CD4-positive, CD25-positive, alpha-beta regulatory T cell (primary cell): ENCODE data around the gene NOTUM. TPM values are rescaled to one million over a fixed set of nuclear protein-coding genes. Genes with fewer than 3 reads are reported as not detected.
A peak's percentile ranks its signal among the peaks of the same experiment; 100 is the strongest.

ENCODE experiments used
- ATAC-seq, 2 donors: fragments of 150-1000 bp; cut with Tn5 transposase; one replicate each; pipeline ENCODE4 v1.10.0; 2021; ENCODE audit warnings: low read depth in 2 of 2, moderate number of reproducible peaks in 2 of 2, moderate library complexity in 1 of 2
- DNase-seq, 3 donors: peaks; one replicate each; pipeline versions ENCODE4 v3.0.0 to v3.0.0-alpha.2; 2012 to 2022; ENCODE audit warnings: mixed read lengths in 1 of 3
- H3K27ac ChIP-seq: one replicate; pipeline ENCODE4 v1.7.0; 2013; ENCODE audit warnings: mild to moderate bottlenecking, low read length; ENCODE audit not compliant: insufficient read depth, poor library complexity, severe bottlenecking
- H3K27me3 ChIP-seq: one replicate; pipeline ENCODE4 v1.7.0; 2013; ENCODE audit warnings: low read length; ENCODE audit not compliant: control insufficient read depth, insufficient read depth
- H3K36me3 ChIP-seq: one replicate; pipeline ENCODE4 v1.7.0; 2013; ENCODE audit warnings: mild to moderate bottlenecking, low read length, moderate library complexity; ENCODE audit not compliant: control insufficient read depth, insufficient read depth
- H3K4me1 ChIP-seq: 2 replicates; pipeline ENCODE4 v1.7.0; 2013; ENCODE audit warnings: mild to moderate bottlenecking, low read length; ENCODE audit not compliant: insufficient read depth, control insufficient read depth, poor library complexity, severe bottlenecking
- H3K4me3 ChIP-seq: one replicate; pipeline ENCODE4 v1.7.0; 2013; ENCODE audit warnings: low read depth, mild to moderate bottlenecking, low read length, moderate library complexity
- H3K9me3 ChIP-seq, 2 experiments: 1 replicate in 1 of 2; 2 replicates in 1 of 2; pipeline ENCODE4 v1.7.0; 2013; ENCODE audit warnings: low read length in 2 of 2, mild to moderate bottlenecking in 1 of 2, moderate library complexity in 1 of 2; ENCODE audit not compliant: control insufficient read depth in 2 of 2
- H3K27ac Mint-ChIP-seq, 3 donors: one replicate each; pipeline ENCODE4 v1.8.0; 2020 to 2022; ENCODE audit warnings: mild to moderate bottlenecking in 3 of 3, mixed read lengths in 3 of 3, moderate library complexity in 2 of 3
- H3K27me3 Mint-ChIP-seq: one replicate; pipeline ENCODE4 v1.8.0; 2022; ENCODE audit warnings: mild to moderate bottlenecking, mixed read lengths
- H3K36me3 Mint-ChIP-seq: one replicate; pipeline ENCODE4 v1.8.0; 2020; ENCODE audit warnings: mixed read lengths
- H3K4me1 Mint-ChIP-seq, 4 donors: one replicate each; pipeline ENCODE4 v1.8.0; 2020 to 2022; ENCODE audit warnings: mixed read lengths in 4 of 4, mild to moderate bottlenecking in 1 of 4
- H3K4me3 Mint-ChIP-seq, 4 donors: one replicate each; pipeline ENCODE4 v1.8.0; 2020 to 2022; ENCODE audit warnings: mild to moderate bottlenecking in 4 of 4, mixed read lengths in 4 of 4, moderate library complexity in 3 of 4
- H3K9me3 Mint-ChIP-seq, 7 donors: one replicate each; pipeline ENCODE4 v1.8.0; 2020 to 2022; ENCODE audit warnings: mixed read lengths in 7 of 7, mild to moderate bottlenecking in 3 of 7, moderate library complexity in 2 of 7
- polyA plus RNA-seq, 4 donors: library from polyadenylated mRNA; unstranded; fragments of 300-500 nt; fragmentation: Illumina TruSeq; gene quantifications; one replicate each; pipeline ENCODE4 v1.2.3, GENCODE V29; 2021
- total RNA-seq: library from RNA; stranded (reverse); gene quantifications from one replicate; pipeline ENCODE4 v1.2.3, GENCODE V29; 2022

NOTUM gene
- total and polyA plus RNA-seq, 5 donors from 2014 or later, result 0.09 to 0.17 TPM; not detected in 3

DNA sequence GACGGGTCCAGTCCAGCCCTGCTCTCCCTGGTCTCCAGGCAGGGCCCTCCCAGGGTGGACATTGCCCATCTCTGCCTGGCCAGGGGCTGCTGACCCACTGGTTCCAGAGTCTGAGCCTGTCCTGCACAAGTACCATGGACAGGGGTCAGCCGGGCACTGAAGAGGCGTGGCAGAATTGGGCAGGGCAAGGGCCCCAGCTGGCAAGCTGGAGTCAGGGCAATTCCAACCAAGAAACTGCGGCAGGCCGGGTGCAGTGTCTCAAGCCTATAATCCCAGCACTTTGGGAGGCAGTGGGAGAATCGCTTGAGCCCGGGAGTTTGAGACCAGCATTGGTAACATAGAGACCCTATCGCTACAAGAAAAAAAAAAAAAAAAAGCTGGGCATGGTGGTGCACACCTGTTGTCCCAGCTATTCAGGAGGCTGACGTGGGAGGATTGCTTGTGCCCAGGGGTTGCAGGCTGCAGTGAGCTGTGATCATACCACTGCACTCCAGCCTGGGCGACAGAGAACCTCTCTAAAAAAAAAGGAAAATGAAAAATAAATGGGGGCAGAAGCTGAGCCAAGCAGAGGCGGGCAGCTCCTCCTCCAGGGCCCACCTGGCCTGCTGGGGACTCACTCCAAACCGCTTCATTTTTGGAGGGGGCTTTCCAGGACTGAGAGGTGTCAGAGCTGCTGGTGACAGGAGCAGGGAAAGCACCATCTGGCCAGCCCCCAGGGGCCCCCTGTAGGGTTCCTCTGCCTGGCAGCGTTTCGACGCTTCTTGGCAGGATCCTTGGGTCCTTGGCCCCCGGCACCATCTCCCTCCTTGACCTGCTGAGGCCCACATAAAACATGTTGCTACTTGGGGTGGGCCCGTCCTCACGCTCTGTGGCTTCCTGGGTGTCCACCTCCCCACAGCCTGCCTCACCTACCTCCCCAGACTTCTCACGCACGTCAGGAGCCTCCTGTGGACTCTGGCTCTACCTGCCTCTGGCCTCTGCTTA is 30.6 kb downstream of the NOTUM start:
- no peaks in the 10 kb centered on the region for H3K27me3 ChIP-seq
- ATAC-seq (no peak), DNase-seq (no peak)
- peaks cover 0 to 1% (median 0%) of the 10 kb centered on the region in 7 donors for H3K9me3 Mint-ChIP-seq
- H3K4me3 Mint-ChIP-seq, result peak overlapping the region in 2 of 4 donors; percentile 78 to 90
- peaks cover 27% of the 10 kb centered on the region for H3K4me1 ChIP-seq
- H3K9me3 ChIP-seq, result no peaks in the 10 kb centered on the region
- H3K4me3 ChIP-seq, result no peak overlapping the region
- H3K36me3 ChIP-seq, result no peaks in the 10 kb centered on the region
- no peak overlapping the region for H3K27ac ChIP-seq
- H3K36me3 Mint-ChIP-seq, result no peaks in the 10 kb centered on the region
- no peak overlapping the region for H3K27ac Mint-ChIP-seq
- H3K4me1 Mint-ChIP-seq, result peaks cover 0 to 15% (median 7%) of the 10 kb centered on the region in 4 donors
- peaks cover 12% of the 10 kb centered on the region for H3K27me3 Mint-ChIP-seq

DNA sequence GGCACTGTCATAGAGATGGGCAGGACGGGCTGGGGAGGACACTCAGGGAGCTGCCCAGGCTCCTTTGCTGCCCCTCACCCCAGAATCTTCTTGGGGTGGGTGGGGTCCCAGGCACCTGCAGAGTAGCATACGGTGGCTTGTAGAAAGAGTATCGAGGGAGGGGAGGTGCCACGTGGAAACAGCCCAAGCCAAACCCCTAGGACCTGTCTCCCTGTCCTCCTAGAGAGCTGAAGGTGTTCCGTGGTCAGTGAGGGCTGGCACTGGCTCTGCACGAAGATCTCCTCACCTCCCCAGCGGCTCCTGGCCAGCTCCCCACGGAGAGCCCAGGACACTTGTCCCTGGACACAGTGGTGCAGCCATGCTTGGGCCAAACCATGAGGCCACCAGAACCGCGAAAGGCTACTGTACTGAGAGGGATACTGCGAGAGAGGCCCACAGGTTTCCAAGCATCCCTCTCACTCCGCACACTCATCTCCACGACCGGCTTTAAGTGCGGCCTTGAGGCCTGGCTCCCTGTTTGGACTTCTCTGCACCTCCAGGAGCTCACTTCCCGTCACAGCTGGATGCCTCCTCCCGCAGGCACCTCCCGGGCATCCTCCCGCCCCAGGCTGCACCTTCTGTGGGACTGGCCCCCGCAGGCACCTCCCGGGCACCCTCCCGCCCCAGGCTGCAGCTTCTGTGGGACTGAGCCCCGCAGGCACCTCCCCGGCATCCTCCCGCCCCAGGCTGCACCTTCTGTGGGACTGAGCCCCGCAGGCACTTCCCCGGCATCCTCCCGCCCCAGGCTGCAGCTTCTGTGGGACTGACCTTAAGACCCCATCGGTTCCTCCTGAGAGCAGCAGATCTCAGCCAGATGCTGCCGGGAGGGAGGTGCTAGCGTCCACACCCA is 31.5 kb downstream of the NOTUM start:
- Mint-ChIP-seq H3K9me3 (peaks cover 0 to 1% (median 0%) of the 10 kb centered on the region in 7 donors), H3K4me3 (peak overlapping the region in 3 of 4 donors; percentile 48 to 84 (median 52)), H3K27ac (peak overlapping the region in 1 of 3 donors; percentile 60), H3K36me3 (no peaks in the 10 kb centered on the region), H3K27me3 (peaks cover 12% of the 10 kb centered on the region), H3K4me1 (peaks cover 0 to 23% (median 7%) of the 10 kb centered on the region in 4 donors)
- no peak for ATAC-seq
- DNase-seq, result no peak
- Histone ChIP-seq H3K27me3 (no peaks in the 10 kb centered on the region), H3K9me3 (no peaks in the 10 kb centered on the region), H3K4me1 (peaks cover 35% of the 10 kb centered on the region), H3K36me3 (no peaks in the 10 kb centered on the region), H3K27ac (no peak overlapping the region), H3K4me3 (no peak overlapping the region)

DNA sequence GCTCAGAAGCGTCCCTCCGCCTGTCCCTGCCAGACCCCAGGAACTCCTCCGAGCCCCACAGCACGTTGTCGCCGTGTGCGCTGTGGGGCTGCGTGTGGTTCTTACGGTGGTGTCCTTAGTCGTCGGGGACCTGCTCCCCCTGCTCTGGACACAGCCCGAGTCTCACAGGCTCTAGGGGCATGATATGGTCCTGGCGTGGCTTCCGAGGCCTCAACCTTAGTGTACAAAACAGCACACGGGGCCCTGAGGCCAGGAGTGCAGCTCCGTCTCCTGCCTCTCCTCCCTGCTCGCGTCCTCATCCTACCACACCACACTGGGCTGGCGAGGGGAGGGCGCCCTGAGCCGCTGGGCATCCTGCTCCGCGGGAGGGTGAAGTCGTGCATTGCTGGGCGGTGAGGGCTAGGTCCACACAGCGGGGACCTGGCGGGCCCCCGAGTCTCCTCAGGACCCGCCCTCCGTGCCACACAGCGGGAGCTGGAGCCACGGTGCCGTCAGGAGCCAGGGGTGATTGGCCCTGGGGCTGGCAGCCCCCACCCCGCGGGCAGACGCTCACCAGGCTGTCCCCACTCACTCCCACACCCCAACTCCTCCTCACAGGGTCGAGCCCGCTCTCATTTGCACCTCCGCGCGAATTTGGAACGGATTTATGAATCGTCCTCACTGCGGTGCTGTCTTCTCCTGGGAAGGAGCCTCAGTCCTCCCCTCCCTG is 32.3 kb downstream of the NOTUM start:
- Histone ChIP-seq H3K4me1 (peaks cover 43% of the 10 kb centered on the region), H3K27me3 (no peaks in the 10 kb centered on the region), H3K36me3 (no peaks in the 10 kb centered on the region), H3K9me3 (no peaks in the 10 kb centered on the region), H3K4me3 (no peak overlapping the region), H3K27ac (no peak overlapping the region)
- peaks cover 12% of the 10 kb centered on the region for H3K27me3 Mint-ChIP-seq
- ATAC-seq (no peak), DNase-seq (no peak)
- H3K9me3 Mint-ChIP-seq, result peaks cover 0 to 1% (median 0%) of the 10 kb centered on the region in 7 donors
- peak overlapping the region; percentile 36 to 87 (median 60) for H3K27ac Mint-ChIP-seq
- H3K4me1 Mint-ChIP-seq, result peaks cover 0 to 30% (median 7%) of the 10 kb centered on the region in 4 donors
- no peaks in the 10 kb centered on the region for H3K36me3 Mint-ChIP-seq
- H3K4me3 Mint-ChIP-seq, result peak overlapping the region in 3 of 4 donors; percentile 66 to 84 (median 69)

DNA sequence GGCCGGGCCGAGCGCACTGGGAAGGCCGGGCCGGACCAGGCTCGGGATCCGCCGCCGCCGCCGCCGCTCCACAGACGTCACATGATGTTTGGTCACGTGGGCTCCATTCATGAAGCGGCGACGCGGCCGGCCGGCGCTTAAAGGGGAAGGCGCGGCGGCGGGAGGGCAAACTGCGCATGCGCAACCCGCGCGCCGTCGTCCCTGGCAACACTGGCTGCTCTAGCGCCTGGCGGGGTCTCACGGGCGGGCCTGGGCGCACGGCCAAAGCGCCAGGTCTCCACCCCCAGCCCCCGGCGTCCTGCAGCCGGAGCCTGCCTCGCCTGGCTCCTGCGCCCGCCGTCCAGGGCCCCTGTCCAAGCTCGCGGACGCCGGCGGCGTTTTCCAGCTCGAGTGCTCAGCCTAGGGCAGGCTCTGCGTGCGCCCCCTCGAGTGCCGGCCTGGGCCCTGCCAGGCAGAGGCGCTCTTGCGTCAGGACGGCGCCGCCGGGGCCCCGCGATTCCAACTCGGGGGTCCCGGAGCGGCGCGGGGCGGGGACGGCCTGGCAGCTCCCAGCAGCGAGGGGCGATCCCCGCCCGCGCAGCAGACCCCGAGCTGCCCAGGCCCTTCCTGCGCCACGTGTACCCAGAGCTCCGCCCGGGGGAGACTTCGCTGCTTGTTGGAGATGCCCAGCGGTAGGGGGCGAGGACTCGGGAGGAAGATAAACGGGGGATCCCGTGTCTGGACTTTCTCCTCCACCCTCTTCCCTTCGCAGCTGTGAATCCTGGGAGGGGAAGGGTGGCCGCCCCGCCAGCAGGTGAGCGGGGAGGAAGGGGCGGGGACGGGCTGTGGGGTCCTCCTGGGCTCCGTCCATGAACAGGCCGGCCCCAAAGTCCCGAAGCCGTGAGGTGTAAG is 33.1 kb downstream of the NOTUM start, which contains the start of gene MAFG:
TSS of gene MAFG (minus strand) at position 83 of the 891 bp plus-strand sequence. CDS start 4,550 bp downstream, outside the sequence.
- H3K36me3 ChIP-seq, result no peaks in the 10 kb centered on the region
- Mint-ChIP-seq H3K4me1 (peaks cover 0 to 30% (median 7%) of the 10 kb centered on the region in 4 donors), H3K27me3 (peaks cover 18% of the 10 kb centered on the region), H3K27ac (peak within 1 kb of the TSS; percentile 91 to 96 (median 93)), H3K9me3 (peaks cover 0 to 1% (median 0%) of the 10 kb centered on the region in 7 donors), H3K36me3 (no peaks in the 10 kb centered on the region), H3K4me3 (peak within 1 kb of the TSS; percentile 85 to 93 (median 86))
- peaks cover 43% of the 10 kb centered on the region for H3K4me1 ChIP-seq
- ATAC-seq, result peak; percentile 65 to 67
- peak within 1 kb of the TSS; percentile 76 for H3K27ac ChIP-seq
- no peaks in the 10 kb centered on the region for H3K9me3 ChIP-seq
- H3K27me3 ChIP-seq, result no peaks in the 10 kb centered on the region
- peak within 1 kb of the TSS; percentile 11 for H3K4me3 ChIP-seq
- peak; percentile 85 to 93 (median 90) for DNase-seq

DNA sequence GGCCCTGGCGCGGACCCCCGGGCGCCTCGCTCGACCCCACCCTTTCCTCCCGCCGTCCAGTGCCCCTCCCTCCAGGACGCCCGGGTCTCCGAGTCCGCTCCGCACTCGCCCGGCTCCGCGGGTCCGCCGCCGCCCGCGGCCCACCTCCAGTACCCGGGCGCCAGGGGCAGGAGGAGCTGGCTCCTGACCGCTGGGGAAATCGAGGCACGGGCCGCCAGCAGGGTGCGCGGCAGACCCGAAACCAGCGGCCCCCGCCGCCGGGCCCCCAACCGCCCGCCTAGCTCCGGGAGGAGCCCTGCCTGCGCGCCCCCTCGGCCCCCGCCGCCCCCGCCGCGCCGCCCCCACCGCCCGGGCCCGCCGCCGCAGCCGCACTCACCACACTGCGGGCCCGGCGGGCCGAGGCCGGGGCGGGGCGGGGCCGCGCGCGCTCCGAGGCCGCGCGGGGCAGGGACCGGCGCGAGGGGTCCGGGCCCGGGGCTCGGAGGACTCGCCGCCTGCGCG is 33.8 kb downstream of the NOTUM start:
- Mint-ChIP-seq H3K9me3 (peaks cover 0 to 1% (median 0%) of the 10 kb centered on the region in 7 donors), H3K4me1 (peaks cover 0 to 30% (median 7%) of the 10 kb centered on the region in 4 donors), H3K27ac (no peak overlapping the region), H3K36me3 (no peaks in the 10 kb centered on the region), H3K27me3 (peaks cover 18% of the 10 kb centered on the region), H3K4me3 (peak overlapping the region in 3 of 4 donors; percentile 69 to 74 (median 73))
- Histone ChIP-seq H3K4me1 (peaks cover 43% of the 10 kb centered on the region), H3K4me3 (no peak overlapping the region), H3K9me3 (no peaks in the 10 kb centered on the region), H3K27me3 (no peaks in the 10 kb centered on the region), H3K27ac (peak overlapping the region; percentile 76), H3K36me3 (no peaks in the 10 kb centered on the region)
- ATAC-seq, result peak in 1 of 2 donors; percentile 27
- no peak for DNase-seq

DNA sequence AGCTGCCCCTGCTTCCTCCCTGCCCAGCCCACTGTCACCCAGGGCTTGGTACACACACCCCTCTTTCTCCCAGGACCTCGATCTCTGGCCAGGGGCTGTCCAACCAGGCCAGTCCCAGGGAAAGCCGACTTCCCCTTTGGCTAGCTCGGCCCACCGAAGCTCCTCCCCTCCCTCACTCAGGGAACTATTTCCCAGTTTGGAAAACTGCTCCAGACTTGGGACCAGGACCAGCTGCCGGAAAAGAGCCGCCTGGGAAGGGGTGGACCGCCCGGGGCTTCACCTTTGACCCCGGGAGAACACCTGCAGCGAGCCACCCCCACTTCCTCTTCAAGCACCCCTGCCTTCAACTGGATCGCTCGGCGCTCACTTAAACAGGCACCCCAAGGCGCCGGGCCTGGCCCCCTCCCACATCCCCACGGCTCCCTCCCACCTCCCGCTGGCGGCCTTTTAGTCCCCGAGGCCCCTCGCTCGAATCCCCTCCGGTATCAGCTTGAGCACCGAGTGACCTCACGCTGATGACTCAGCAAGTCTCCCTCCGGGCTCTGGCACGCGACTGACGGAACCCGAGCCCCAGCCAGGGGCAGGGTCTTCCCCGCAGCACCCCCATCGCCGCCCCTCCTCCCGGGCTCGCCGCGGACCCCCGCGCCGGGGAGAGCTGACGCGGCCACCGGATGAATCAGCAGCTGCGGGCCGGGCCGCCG is 34.4 kb downstream of the NOTUM start:
- Histone ChIP-seq H3K4me3 (peak overlapping the region; percentile 11), H3K27ac (peak overlapping the region; percentile 76), H3K9me3 (no peaks in the 10 kb centered on the region), H3K4me1 (peaks cover 43% of the 10 kb centered on the region), H3K27me3 (no peaks in the 10 kb centered on the region), H3K36me3 (no peaks in the 10 kb centered on the region)
- Mint-ChIP-seq H3K27me3 (peaks cover 12% of the 10 kb centered on the region), H3K4me3 (peak overlapping the region; percentile 85 to 93 (median 86)), H3K36me3 (no peaks in the 10 kb centered on the region), H3K27ac (peak overlapping the region; percentile 91 to 96 (median 93)), H3K9me3 (peaks cover 0 to 1% (median 0%) of the 10 kb centered on the region in 7 donors), H3K4me1 (peaks cover 0 to 30% (median 7%) of the 10 kb centered on the region in 4 donors)
- DNase-seq (peak; percentile 47 to 82 (median 48)), ATAC-seq (peak; percentile 35)
